ENCODE measurements around the gene KRR1.

The KRR1 gene

GRCh38 chr12:75511116-75512048 is at the start of gene KRR1:
Gene KRR1, minus strand, starts transcription at chr12:75511609. Its CDS starts 12 bp downstream, at chr12:75511597.
- peak; percentile 74 for DNase-seq (ENCODE audit: low read depth)

- no peak for DNase-seq (ENCODE audit: low read depth)
Measured at GRCh38 chr12:75560167-75560566, 48.8 kb upstream of the KRR1 start.

- no peak for DNase-seq (ENCODE audit: low read depth)
Measured at GRCh38 chr12:75558287-75558686, 46.9 kb upstream of the KRR1 start.

GRCh38 chr12:75556311-75556899 is 45.0 kb upstream of the KRR1 start:
- DNase-seq (ENCODE audit: low read depth) = no peak

- no peak for DNase-seq (ENCODE audit: low read depth)
Measured at GRCh38 chr12:75554556-75554880, 43.1 kb upstream of the KRR1 start.

GRCh38 chr12:75553836-75554555 is 42.6 kb upstream of the KRR1 start:
- DNase-seq (ENCODE audit: low read depth) = no peak

- no peak for DNase-seq (ENCODE audit: low read depth)
Measured at GRCh38 chr12:75553398-75553797, 42.0 kb upstream of the KRR1 start.

GRCh38 chr12:75551477-75551876 is 40.1 kb upstream of the KRR1 start:
- DNase-seq (ENCODE audit: low read depth) = no peak

- DNase-seq (ENCODE audit: low read depth) = no peak
Measured at GRCh38 chr12:75550401-75551240, 39.2 kb upstream of the KRR1 start.

- no peak for DNase-seq (ENCODE audit: low read depth)
Measured at GRCh38 chr12:75549989-75550388, 38.6 kb upstream of the KRR1 start.

GRCh38 chr12:75548879-75549278 is 37.5 kb upstream of the KRR1 start:
- DNase-seq (ENCODE audit: low read depth) = no peak

- no peak for DNase-seq (ENCODE audit: low read depth)
Measured at GRCh38 chr12:75545636-75546035, 34.2 kb upstream of the KRR1 start.

- no peak for DNase-seq (ENCODE audit: low read depth)
Measured at GRCh38 chr12:75543529-75543928, 32.1 kb upstream of the KRR1 start.

GRCh38 chr12:75542942-75543341 is 31.5 kb upstream of the KRR1 start:
- DNase-seq (ENCODE audit: low read depth) = no peak

GRCh38 chr12:75539889-75540288 is 28.5 kb upstream of the KRR1 start:
- no peak for DNase-seq (ENCODE audit: low read depth)

GRCh38 chr12:75533239-75533638 is 21.8 kb upstream of the KRR1 start:
- no peak for DNase-seq (ENCODE audit: low read depth)

- DNase-seq (ENCODE audit: low read depth) = no peak
Measured at GRCh38 chr12:75529826-75530225, 18.4 kb upstream of the KRR1 start.

GRCh38 chr12:75529316-75529715 is 17.9 kb upstream of the KRR1 start:
- no peak for DNase-seq (ENCODE audit: low read depth)

GRCh38 chr12:75528692-75529091 is 17.3 kb upstream of the KRR1 start:
- no peak for DNase-seq (ENCODE audit: low read depth)

- DNase-seq (ENCODE audit: low read depth) = no peak
Measured at GRCh38 chr12:75528272-75528671, 16.9 kb upstream of the KRR1 start.

- DNase-seq (ENCODE audit: low read depth) = no peak
Measured at GRCh38 chr12:75526655-75527511, 15.5 kb upstream of the KRR1 start.
